ENCODE measurements around the gene RGS6. TPM values are rescaled to one million over a fixed set of nuclear protein-coding genes. Genes with fewer than 3 reads are reported as not detected.

RGS6 gene
- total RNA-seq, 4 donors from 2014 or later = 0.46 to 3.7 (median 1.6) TPM

DNA sequence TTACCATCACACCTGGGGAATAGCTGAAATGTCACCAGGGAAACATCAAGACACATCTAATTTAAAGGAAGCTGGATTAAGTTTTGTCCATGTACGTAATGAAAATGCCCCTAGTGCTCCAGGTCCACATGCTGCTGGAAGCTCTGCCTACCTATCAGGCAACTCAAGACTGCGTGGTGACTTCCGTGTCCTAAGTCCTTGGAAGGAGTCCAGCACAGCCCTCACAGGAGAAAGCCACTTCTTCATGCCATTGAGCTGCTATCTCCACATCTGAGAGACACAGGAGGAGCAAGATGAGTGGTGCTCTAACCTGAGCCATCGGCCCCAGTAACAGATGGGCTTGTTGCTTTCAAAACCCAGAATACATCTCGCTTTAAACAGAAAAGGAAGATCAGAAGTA lies 645.3 kb downstream of the RGS6 start:
- intact Hi-C loops (cut with DNase I; ENCODE audit: low total_unique reads) (no loop called here), in situ Hi-C loops (cut with MboI; ENCODE audit: low sequenced_read_pairs in 4 of 4) (no loop called here)
- no peak for ATAC-seq

DNA sequence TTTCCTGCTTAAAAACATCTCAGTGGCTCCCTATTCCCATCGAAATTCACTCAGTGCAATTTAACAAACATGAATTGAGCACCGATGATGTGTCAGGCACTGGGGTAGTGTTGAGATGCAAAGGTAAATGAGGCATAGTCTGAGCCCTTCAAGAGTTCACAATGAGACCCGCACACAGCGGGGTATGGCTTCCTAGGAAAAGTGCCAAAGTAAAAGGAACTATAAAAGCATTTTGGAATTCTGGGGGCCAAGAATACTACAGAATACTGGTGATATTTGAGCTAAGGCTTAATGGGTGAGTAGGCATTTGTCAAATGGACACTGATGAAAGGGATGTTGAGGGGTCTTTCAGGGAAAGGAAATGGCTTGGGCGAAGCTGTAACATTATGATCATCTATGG lies 646.3 kb downstream of the RGS6 start:
- H3K4me1 ChIP-seq = no peaks in the 10 kb centered on the region
- H3K27ac ChIP-seq = no peak overlapping the region
- DNase-seq = no peak
- no peaks in the 10 kb centered on the region for H3K36me3 ChIP-seq
- in situ Hi-C loops (cut with MboI; ENCODE audit: low sequenced_read_pairs in 4 of 4) = no loop called here
- intact Hi-C loops (cut with DNase I; ENCODE audit: low total_unique reads) = no loop called here
- H3K4me3 ChIP-seq = no peak overlapping the region
- ATAC-seq = no peak
- TF ChIP-seq, protein P1, sequence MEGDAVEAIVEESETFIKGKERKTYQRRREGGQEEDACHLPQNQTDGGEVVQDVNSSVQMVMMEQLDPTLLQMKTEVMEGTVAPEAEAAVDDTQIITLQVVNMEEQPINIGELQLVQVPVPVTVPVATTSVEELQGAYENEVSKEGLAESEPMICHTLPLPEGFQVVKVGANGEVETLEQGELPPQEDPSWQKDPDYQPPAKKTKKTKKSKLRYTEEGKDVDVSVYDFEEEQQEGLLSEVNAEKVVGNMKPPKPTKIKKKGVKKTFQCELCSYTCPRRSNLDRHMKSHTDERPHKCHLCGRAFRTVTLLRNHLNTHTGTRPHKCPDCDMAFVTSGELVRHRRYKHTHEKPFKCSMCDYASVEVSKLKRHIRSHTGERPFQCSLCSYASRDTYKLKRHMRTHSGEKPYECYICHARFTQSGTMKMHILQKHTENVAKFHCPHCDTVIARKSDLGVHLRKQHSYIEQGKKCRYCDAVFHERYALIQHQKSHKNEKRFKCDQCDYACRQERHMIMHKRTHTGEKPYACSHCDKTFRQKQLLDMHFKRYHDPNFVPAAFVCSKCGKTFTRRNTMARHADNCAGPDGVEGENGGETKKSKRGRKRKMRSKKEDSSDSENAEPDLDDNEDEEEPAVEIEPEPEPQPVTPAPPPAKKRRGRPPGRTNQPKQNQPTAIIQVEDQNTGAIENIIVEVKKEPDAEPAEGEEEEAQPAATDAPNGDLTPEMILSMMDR (IDR thresholded peaks at IDR 0.05 in 4 of 5, conservative IDR thresholded peaks at IDR 0.05 in 1 of 5) = no peak
- TF ChIP-seq POLR2A (IDR thresholded peaks at IDR 0.05) = no peak
- no peaks in the 10 kb centered on the region for H3K27me3 ChIP-seq
- no peaks in the 10 kb centered on the region for H3K9me3 ChIP-seq

More for the DNA sequence above, 645.3 kb downstream of the RGS6 start:
- Histone ChIP-seq H3K27me3 (no peaks in the 10 kb centered on the region), H3K4me3 (no peak overlapping the region), H3K27ac (no peak overlapping the region), H3K4me1 (no peaks in the 10 kb centered on the region), H3K36me3 (no peaks in the 10 kb centered on the region), H3K9me3 (no peaks in the 10 kb centered on the region)
- TF ChIP-seq, protein P1 (IDR thresholded peaks at IDR 0.05 in 4 of 5, conservative IDR thresholded peaks at IDR 0.05 in 1 of 5) = no peak
- no peak for DNase-seq

DNA sequence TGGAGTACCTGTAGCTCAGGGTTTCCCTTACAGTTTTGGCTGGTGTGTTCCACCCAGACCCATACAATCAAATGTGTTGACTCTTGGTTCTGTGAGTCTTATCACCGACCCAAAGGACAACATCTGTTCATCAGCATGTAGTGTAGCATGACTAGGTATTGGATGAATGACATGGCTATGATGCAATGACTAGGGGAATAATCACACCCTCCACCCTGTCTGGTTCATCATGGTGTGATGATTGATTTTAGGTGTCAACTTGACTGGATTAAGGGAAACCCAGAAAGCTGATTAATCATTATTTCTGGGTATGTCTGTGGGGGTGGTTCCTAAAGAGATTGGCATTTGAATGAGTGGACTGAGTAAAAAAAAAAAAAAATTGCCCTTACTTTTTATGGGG lies 650.4 kb downstream of the RGS6 start:
- Histone ChIP-seq H3K4me1 (no peaks in the 10 kb centered on the region), H3K27ac (no peak overlapping the region), H3K36me3 (no peaks in the 10 kb centered on the region), H3K9me3 (no peaks in the 10 kb centered on the region), H3K4me3 (no peak overlapping the region), H3K27me3 (no peaks in the 10 kb centered on the region)
- TF ChIP-seq POLR2A (IDR thresholded peaks at IDR 0.05) = no peak
- TF ChIP-seq, protein P1 (IDR thresholded peaks at IDR 0.05 in 4 of 5, conservative IDR thresholded peaks at IDR 0.05 in 1 of 5) = no peak
- intact Hi-C loops (cut with DNase I; ENCODE audit: low total_unique reads) = no loop called here
- no peak for DNase-seq
- ATAC-seq = no peak
- in situ Hi-C loops (cut with MboI; ENCODE audit: low sequenced_read_pairs in 4 of 4) = no loop called here

DNA sequence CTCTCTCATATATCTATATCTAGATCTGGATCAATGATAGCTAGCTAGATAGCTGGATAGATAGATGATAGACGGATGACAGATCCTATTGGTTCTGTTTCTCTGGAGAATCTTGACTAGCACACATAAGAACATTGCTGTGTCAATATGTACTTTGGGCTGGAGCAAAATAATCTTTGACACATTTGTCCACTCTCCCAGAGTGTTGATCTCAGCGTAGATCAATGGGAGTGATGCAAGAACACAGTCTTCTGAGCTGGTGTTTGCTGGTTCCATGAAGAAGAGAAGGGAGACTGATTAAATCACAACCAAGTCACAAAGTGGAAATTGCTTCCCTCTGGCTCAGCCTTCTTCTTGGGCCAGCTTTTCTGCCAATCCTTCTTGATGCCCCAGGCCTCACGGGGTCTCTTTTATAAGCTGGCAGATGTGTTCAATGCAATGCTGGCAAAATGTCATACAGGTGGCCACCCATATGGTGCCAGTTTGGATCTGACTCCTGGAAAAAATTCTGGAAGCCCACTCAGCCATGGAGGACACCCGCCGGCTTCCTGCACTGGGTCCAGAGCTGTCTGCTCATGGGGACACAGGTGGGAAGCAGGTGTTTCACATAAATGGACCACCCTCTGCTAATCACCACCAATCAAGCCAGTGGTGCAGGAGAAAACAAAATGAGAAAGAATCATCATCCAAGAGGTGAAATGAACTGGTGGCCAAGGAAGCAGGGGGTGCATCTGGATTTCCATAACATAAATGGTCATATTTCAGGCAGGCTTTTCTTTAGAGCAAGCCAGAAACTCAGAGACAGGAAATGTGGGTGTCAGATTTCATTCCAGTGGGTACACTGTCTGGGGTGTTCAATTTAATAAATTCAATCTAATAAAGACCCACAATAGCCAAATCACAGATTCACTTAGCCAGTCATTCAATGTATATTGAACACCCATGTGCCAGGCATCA lies 651.4 kb downstream of the RGS6 start:
- DNase-seq = no peak
- Histone ChIP-seq H3K9me3 (no peaks in the 10 kb centered on the region), H3K27me3 (no peaks in the 10 kb centered on the region), H3K27ac (no peak overlapping the region), H3K4me1 (no peaks in the 10 kb centered on the region), H3K36me3 (no peaks in the 10 kb centered on the region), H3K4me3 (no peak overlapping the region)
- intact Hi-C loops (cut with DNase I; ENCODE audit: low total_unique reads) (no loop called here), in situ Hi-C loops (cut with MboI; ENCODE audit: low sequenced_read_pairs in 4 of 4) (no loop called here)
- ATAC-seq = no peak
- no peak for TF ChIP-seq POLR2A (IDR thresholded peaks at IDR 0.05)
- TF ChIP-seq, protein P1 (IDR thresholded peaks at IDR 0.05 in 4 of 5, conservative IDR thresholded peaks at IDR 0.05 in 1 of 5) = no peak

Measured in gastrocnemius medialis (tissue), 4 donors.